SK-N-SH treated with all-trans-retinoic acid at 6 μM for 48 hours (cell line): ENCODE measurements around the gene SPDL1.

Experiments used
- ARNTL ChIP-seq: fragments of 450-650 bp; formaldehyde crosslinking; IDR thresholded peaks from 2 replicates; pipeline ENCODE4 v1.5.0; 2020; ENCODE audit warnings: low read depth, mild to moderate bottlenecking, moderate library complexity, borderline replicate concordance
- CSDC2 ChIP-seq: fragments of 250-450 bp; sonication (Bioruptor Pico); IDR thresholded peaks from 2 replicates; pipeline ENCODE4 v1.5.0; 2020; ENCODE audit warnings: mild to moderate bottlenecking, moderate library complexity
- RARB ChIP-seq: fragments of 250-450 bp; sonication (Bioruptor Pico); IDR thresholded peaks from 2 replicates; pipeline ENCODE4 v1.8.0; 2021; ENCODE audit warnings: mild to moderate bottlenecking, moderate library complexity
- ZFP30 ChIP-seq: fragments of 450-650 bp; formaldehyde crosslinking; IDR thresholded peaks from 2 replicates; pipeline ENCODE4 v1.5.0; 2022; ENCODE audit warnings: mild to moderate bottlenecking, moderate library complexity
- ZNF565 ChIP-seq: fragments of 450-650 bp; formaldehyde crosslinking; conservative IDR thresholded peaks from 2 replicates; pipeline ENCODE4 v1.5.0; 2020; ENCODE audit warnings: low read depth, mild to moderate bottlenecking, moderate library complexity
- TF ChIP-seq, protein P1 (sequence below): fragments of 250-450 bp; sonication (Bioruptor Pico); IDR thresholded peaks from 2 replicates; pipeline ENCODE4 v1.8.0; 2021; ENCODE audit warnings: low read depth, mild to moderate bottlenecking, moderate library complexity, borderline replicate concordance
- TF ChIP-seq, protein P2 (sequence below): fragments of 250-450 bp; sonication (Bioruptor Pico); IDR thresholded peaks from 2 replicates; pipeline ENCODE4 v1.8.0; 2020; ENCODE audit warnings: mild to moderate bottlenecking, moderate library complexity, borderline replicate concordance
- TF ChIP-seq, protein P3 (sequence below): fragments of 250-450 bp; sonication (Bioruptor Pico); IDR thresholded peaks from 2 replicates; pipeline ENCODE4 v1.5.0; 2020; ENCODE audit warnings: mild to moderate bottlenecking, moderate library complexity

DNA sequence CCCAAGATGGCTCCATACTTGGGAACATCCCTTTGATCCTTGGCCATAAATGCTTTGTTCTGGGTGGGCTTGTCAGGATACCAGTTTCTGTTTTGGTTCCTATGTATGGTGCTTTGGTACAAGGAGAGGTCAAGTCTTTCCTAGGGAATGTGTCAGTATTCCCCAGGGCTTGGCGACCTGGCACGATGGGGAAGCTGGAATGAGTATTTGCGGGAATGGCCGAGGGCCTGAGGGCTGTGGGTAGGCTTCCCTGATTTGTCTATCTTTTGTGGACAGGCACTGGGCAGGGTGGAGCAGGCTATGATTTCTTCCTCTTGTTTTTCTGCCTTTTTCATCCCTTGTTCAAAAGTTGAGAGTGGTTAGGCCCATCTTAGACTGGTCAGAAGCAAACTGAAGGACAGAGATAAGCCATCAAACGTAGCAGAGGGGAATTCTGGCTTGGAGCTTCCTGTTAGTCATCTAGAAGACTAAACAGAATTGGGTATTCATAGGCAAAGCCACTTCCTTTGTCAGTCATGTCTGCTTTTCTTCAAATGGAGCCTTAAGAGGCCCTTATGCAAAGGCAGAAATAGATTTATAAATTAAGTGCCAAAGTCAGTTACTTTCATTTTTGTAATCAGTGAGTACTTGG, 67.2 kb downstream of the SPDL1 start:
- TF ChIP-seq ZNF565 (CRISPR knock-in tag) (no peak), CSDC2 (CRISPR knock-in tag) (no peak), ARNTL (no peak), RARB (no peak), ZFP30 (no peak)
- TF ChIP-seq, protein P1, sequence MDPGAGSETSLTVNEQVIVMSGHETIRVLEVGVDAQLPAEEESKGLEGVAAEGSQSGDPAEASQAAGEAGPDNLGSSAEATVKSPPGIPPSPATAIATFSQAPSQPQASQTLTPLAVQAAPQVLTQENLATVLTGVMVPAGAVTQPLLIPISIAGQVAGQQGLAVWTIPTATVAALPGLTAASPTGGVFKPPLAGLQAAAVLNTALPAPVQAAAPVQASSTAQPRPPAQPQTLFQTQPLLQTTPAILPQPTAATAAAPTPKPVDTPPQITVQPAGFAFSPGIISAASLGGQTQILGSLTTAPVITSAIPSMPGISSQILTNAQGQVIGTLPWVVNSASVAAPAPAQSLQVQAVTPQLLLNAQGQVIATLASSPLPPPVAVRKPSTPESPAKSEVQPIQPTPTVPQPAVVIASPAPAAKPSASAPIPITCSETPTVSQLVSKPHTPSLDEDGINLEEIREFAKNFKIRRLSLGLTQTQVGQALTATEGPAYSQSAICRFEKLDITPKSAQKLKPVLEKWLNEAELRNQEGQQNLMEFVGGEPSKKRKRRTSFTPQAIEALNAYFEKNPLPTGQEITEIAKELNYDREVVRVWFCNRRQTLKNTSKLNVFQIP (CRISPR knock-in tag): no peak
- TF ChIP-seq, protein P2, sequence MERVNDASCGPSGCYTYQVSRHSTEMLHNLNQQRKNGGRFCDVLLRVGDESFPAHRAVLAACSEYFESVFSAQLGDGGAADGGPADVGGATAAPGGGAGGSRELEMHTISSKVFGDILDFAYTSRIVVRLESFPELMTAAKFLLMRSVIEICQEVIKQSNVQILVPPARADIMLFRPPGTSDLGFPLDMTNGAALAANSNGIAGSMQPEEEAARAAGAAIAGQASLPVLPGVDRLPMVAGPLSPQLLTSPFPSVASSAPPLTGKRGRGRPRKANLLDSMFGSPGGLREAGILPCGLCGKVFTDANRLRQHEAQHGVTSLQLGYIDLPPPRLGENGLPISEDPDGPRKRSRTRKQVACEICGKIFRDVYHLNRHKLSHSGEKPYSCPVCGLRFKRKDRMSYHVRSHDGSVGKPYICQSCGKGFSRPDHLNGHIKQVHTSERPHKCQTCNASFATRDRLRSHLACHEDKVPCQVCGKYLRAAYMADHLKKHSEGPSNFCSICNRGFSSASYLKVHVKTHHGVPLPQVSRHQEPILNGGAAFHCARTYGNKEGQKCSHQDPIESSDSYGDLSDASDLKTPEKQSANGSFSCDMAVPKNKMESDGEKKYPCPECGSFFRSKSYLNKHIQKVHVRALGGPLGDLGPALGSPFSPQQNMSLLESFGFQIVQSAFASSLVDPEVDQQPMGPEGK (CRISPR knock-in tag): 0 out of 2 replicates have a peak, but pooled peaks have one; percentile 39
- TF ChIP-seq, protein P3, sequence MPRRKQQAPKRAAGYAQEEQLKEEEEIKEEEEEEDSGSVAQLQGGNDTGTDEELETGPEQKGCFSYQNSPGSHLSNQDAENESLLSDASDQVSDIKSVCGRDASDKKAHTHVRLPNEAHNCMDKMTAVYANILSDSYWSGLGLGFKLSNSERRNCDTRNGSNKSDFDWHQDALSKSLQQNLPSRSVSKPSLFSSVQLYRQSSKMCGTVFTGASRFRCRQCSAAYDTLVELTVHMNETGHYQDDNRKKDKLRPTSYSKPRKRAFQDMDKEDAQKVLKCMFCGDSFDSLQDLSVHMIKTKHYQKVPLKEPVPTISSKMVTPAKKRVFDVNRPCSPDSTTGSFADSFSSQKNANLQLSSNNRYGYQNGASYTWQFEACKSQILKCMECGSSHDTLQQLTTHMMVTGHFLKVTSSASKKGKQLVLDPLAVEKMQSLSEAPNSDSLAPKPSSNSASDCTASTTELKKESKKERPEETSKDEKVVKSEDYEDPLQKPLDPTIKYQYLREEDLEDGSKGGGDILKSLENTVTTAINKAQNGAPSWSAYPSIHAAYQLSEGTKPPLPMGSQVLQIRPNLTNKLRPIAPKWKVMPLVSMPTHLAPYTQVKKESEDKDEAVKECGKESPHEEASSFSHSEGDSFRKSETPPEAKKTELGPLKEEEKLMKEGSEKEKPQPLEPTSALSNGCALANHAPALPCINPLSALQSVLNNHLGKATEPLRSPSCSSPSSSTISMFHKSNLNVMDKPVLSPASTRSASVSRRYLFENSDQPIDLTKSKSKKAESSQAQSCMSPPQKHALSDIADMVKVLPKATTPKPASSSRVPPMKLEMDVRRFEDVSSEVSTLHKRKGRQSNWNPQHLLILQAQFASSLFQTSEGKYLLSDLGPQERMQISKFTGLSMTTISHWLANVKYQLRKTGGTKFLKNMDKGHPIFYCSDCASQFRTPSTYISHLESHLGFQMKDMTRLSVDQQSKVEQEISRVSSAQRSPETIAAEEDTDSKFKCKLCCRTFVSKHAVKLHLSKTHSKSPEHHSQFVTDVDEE (CRISPR knock-in tag): no peak
